Karpas-422 (cell line): ENCODE data around the gene CTTN. TPM values are rescaled to one million over a fixed set of nuclear protein-coding genes. Genes with fewer than 3 reads are reported as not detected.

Experiments
- DNase-seq: peaks from one replicate; pipeline ENCODE4 v3.0.0-alpha.2; 2015
- H2AFZ ChIP-seq: fragments of 200-600 bp; sonication (generic); 2 replicates; pipeline ENCODE4 v1.6.1; 2014; ENCODE audit warnings: antibody characterized with exemption, low read length, mixed read lengths
- H3K27ac ChIP-seq: fragments of 200-600 bp; sonication (generic); 2 replicates; pipeline ENCODE4 v1.5.1; 2014; ENCODE audit warnings: mild to moderate bottlenecking, low read length, moderate library complexity
- H3K27me3 ChIP-seq: fragments of 200-600 bp; sonication (generic); 2 replicates; pipeline ENCODE4 v1.6.1; 2014; ENCODE audit warnings: low read length, mixed read lengths
- H3K36me3 ChIP-seq: fragments of 200-600 bp; sonication (generic); 2 replicates; pipeline ENCODE4 v1.6.1; 2014; ENCODE audit warnings: low read length, mixed read lengths; ENCODE audit not compliant: insufficient read depth
- H3K4me1 ChIP-seq: fragments of 200-600 bp; sonication (generic); 2 replicates; pipeline ENCODE4 v1.6.1; 2014; ENCODE audit warnings: mild to moderate bottlenecking, low read length, mixed read lengths
- H3K4me2 ChIP-seq: fragments of 200-600 bp; sonication (generic); 2 replicates; pipeline ENCODE4 v1.6.1; 2014; ENCODE audit warnings: low read length, low read depth, mild to moderate bottlenecking; ENCODE audit not compliant: poor library complexity, severe bottlenecking
- H3K4me3 ChIP-seq: fragments of 200-600 bp; sonication (generic); 2 replicates; pipeline ENCODE4 v1.5.1; 2014; ENCODE audit warnings: mild to moderate bottlenecking, antibody characterized with exemption, low read length, mixed read lengths
- H3K79me2 ChIP-seq: fragments of 200-600 bp; sonication (generic); 2 replicates; pipeline ENCODE4 v1.6.1; 2014; ENCODE audit warnings: mild to moderate bottlenecking, low read length, mixed read lengths
- H3K9ac ChIP-seq: fragments of 200-600 bp; sonication (generic); 2 replicates; pipeline ENCODE4 v1.6.0; 2014; ENCODE audit warnings: low read length
- H3K9me2 ChIP-seq: fragments of 200-600 bp; sonication (generic), shearing (Covaris generic); replicated peaks from 2 replicates; pipeline ENCODE4 v1.6.0; 2014; ENCODE audit warnings: mild to moderate bottlenecking, low read length, moderate library complexity; ENCODE audit not compliant: insufficient read depth
- H3K9me3 ChIP-seq: fragments of 300-700, 200-600 bp; sonication (generic); 2 replicates; pipeline ENCODE4 v1.6.1; 2014; ENCODE audit warnings: low read length, mixed read lengths
- H4K20me1 ChIP-seq: fragments of 200-600 bp; sonication (generic); 2 replicates; pipeline ENCODE4 v1.6.1; 2014; ENCODE audit warnings: mild to moderate bottlenecking, antibody characterized with exemption, low read length, low read depth; ENCODE audit not compliant: insufficient read depth
- total RNA-seq: library from RNA; depleted of rRNA; stranded (reverse); fragments of >200 nt; shearing (Covaris generic); gene quantifications from 2 replicates; pipeline ENCODE4 v1.2.3, GENCODE V29; 2014; ENCODE audit warnings: low replicate concordance

CTTN gene
- total RNA-seq, 1 experiment from 2014 or later = 143 TPM

GRCh38 chr11:70429428-70429705 is 31.0 kb downstream of the CTTN start:
- Histone ChIP-seq H3K9me2 (no peaks in the 10 kb centered on the region), H3K79me2 (no peaks in the 10 kb centered on the region), H3K9ac (no peak overlapping the region), H3K36me3 (peaks cover 11% of the 10 kb centered on the region), H2AFZ (no peak overlapping the region), H3K4me3 (no peak overlapping the region), H3K4me2 (no peak overlapping the region), H3K9me3 (no peaks in the 10 kb centered on the region), H4K20me1 (0 out of 2 replicates have a peak, but pooled peaks cover under 1% of the 10 kb centered on the region), H3K27ac (no peak overlapping the region), H3K4me1 (no peaks in the 10 kb centered on the region), H3K27me3 (no peaks in the 10 kb centered on the region)
- no peak for DNase-seq

- Histone ChIP-seq H2AFZ (no peak overlapping the region), H3K79me2 (no peaks in the 10 kb centered on the region), H4K20me1 (no peaks in the 10 kb centered on the region), H3K4me3 (no peak overlapping the region), H3K27ac (no peak overlapping the region), H3K9ac (no peak overlapping the region), H3K4me1 (no peaks in the 10 kb centered on the region), H3K9me3 (no peaks in the 10 kb centered on the region), H3K27me3 (no peaks in the 10 kb centered on the region), H3K4me2 (no peak overlapping the region), H3K36me3 (peaks cover 11% of the 10 kb centered on the region), H3K9me2 (no peaks in the 10 kb centered on the region)
- DNase-seq = no peak
Observed at GRCh38 chr11:70429724-70430521, 31.6 kb downstream of the CTTN start.

- H3K9me2 ChIP-seq = no peaks in the 10 kb centered on the region
- H3K27ac ChIP-seq = no peak overlapping the region
- H4K20me1 ChIP-seq = no peaks in the 10 kb centered on the region
- no peaks in the 10 kb centered on the region for H3K79me2 ChIP-seq
- DNase-seq = no peak
- no peak overlapping the region for H3K4me3 ChIP-seq
- H3K4me2 ChIP-seq = no peak overlapping the region
- H3K36me3 ChIP-seq = peaks cover 19% of the 10 kb centered on the region; the same call in 1 of the 2 replicates
- H2AFZ ChIP-seq = no peak overlapping the region
- no peaks in the 10 kb centered on the region for H3K4me1 ChIP-seq
- no peak overlapping the region for H3K9ac ChIP-seq
- no peaks in the 10 kb centered on the region for H3K9me3 ChIP-seq
- no peaks in the 10 kb centered on the region for H3K27me3 ChIP-seq
Observed at GRCh38 chr11:70430671-70431574, 32.6 kb downstream of the CTTN start.

GRCh38 chr11:70431611-70432010 is 33.3 kb downstream of the CTTN start:
- no peak overlapping the region for H3K4me3 ChIP-seq
- no peak overlapping the region for H3K4me2 ChIP-seq
- no peak overlapping the region for H3K9ac ChIP-seq
- H3K36me3 ChIP-seq = peaks cover 24% of the 10 kb centered on the region
- H3K9me3 ChIP-seq = no peaks in the 10 kb centered on the region
- no peaks in the 10 kb centered on the region for H4K20me1 ChIP-seq
- no peaks in the 10 kb centered on the region for H3K9me2 ChIP-seq
- H3K27me3 ChIP-seq = no peaks in the 10 kb centered on the region
- no peaks in the 10 kb centered on the region for H3K79me2 ChIP-seq
- H2AFZ ChIP-seq = no peak overlapping the region
- no peak overlapping the region for H3K27ac ChIP-seq
- no peaks in the 10 kb centered on the region for H3K4me1 ChIP-seq
- no peak for DNase-seq

GRCh38 chr11:70432065-70432464 is 33.7 kb downstream of the CTTN start:
- H3K4me1 ChIP-seq = no peaks in the 10 kb centered on the region
- no peak for DNase-seq
- H2AFZ ChIP-seq = no peak overlapping the region
- no peak overlapping the region for H3K4me2 ChIP-seq
- H3K9ac ChIP-seq = no peak overlapping the region
- H3K27me3 ChIP-seq = no peaks in the 10 kb centered on the region
- H3K79me2 ChIP-seq = no peaks in the 10 kb centered on the region
- no peaks in the 10 kb centered on the region for H4K20me1 ChIP-seq
- no peak overlapping the region for H3K27ac ChIP-seq
- no peaks in the 10 kb centered on the region for H3K9me3 ChIP-seq
- H3K4me3 ChIP-seq = no peak overlapping the region
- peaks cover 26% of the 10 kb centered on the region for H3K36me3 ChIP-seq
- H3K9me2 ChIP-seq = no peaks in the 10 kb centered on the region

GRCh38 chr11:70432580-70432979 is 34.3 kb downstream of the CTTN start:
- H4K20me1 ChIP-seq = no peaks in the 10 kb centered on the region
- H3K27me3 ChIP-seq = no peaks in the 10 kb centered on the region
- H3K36me3 ChIP-seq = peaks cover 26% of the 10 kb centered on the region
- H3K4me3 ChIP-seq = no peak overlapping the region
- DNase-seq = no peak
- H3K4me2 ChIP-seq = no peak overlapping the region
- H3K9ac ChIP-seq = no peak overlapping the region
- H3K79me2 ChIP-seq = no peaks in the 10 kb centered on the region
- H3K27ac ChIP-seq = no peak overlapping the region
- H2AFZ ChIP-seq = no peak overlapping the region
- no peaks in the 10 kb centered on the region for H3K4me1 ChIP-seq
- no peaks in the 10 kb centered on the region for H3K9me2 ChIP-seq
- no peaks in the 10 kb centered on the region for H3K9me3 ChIP-seq

- Histone ChIP-seq H3K9ac (no peak overlapping the region), H3K9me2 (no peaks in the 10 kb centered on the region), H3K4me2 (no peak overlapping the region), H3K27me3 (no peaks in the 10 kb centered on the region), H3K79me2 (no peaks in the 10 kb centered on the region), H3K36me3 (peaks cover 28% of the 10 kb centered on the region), H3K4me3 (no peak overlapping the region), H3K9me3 (no peaks in the 10 kb centered on the region), H2AFZ (no peak overlapping the region), H3K27ac (no peak overlapping the region), H3K4me1 (no peaks in the 10 kb centered on the region), H4K20me1 (no peaks in the 10 kb centered on the region)
- no peak for DNase-seq
Observed at GRCh38 chr11:70433038-70433437, 34.7 kb downstream of the CTTN start.

- no peaks in the 10 kb centered on the region for H4K20me1 ChIP-seq
- no peaks in the 10 kb centered on the region for H3K9me2 ChIP-seq
- H3K9ac ChIP-seq = no peak overlapping the region
- no peaks in the 10 kb centered on the region for H3K4me1 ChIP-seq
- no peaks in the 10 kb centered on the region for H3K79me2 ChIP-seq
- H3K27ac ChIP-seq = no peak overlapping the region
- peaks cover 29% of the 10 kb centered on the region for H3K36me3 ChIP-seq
- H3K27me3 ChIP-seq = no peaks in the 10 kb centered on the region
- H3K4me3 ChIP-seq = no peak overlapping the region
- no peak for DNase-seq
- no peaks in the 10 kb centered on the region for H3K9me3 ChIP-seq
- H3K4me2 ChIP-seq = no peak overlapping the region
- no peak overlapping the region for H2AFZ ChIP-seq
Observed at GRCh38 chr11:70433526-70433925, 35.2 kb downstream of the CTTN start.
